Measurements from ENCODE around the gene TMEFF1.

Gene TMEFF1

DNA sequence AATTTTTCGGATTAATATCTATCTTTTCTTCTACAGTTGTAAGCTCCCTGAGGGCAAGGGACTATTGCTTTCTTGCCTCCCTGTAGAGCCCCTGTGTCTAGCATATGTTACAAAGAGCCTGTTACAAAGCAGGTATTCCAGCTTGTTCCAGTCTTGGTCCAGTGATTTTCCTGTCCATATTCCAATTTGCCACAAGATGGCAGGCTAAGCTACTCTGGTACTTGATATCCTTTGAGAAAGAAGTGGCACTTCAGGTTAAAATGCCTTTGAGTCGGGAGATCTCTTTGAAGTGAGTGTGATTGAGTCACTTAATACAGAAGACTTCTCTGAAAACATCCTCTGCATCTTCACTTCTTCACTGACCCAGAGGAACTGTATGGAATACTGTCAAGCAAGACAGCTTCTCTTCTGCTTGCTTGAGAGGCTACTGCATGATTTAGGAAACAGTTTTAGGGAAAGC is 129.4 kb downstream of the TMEFF1 start:
- DNase-seq (ENCODE audit: low read depth in 2 of 2) = no peak

DNA sequence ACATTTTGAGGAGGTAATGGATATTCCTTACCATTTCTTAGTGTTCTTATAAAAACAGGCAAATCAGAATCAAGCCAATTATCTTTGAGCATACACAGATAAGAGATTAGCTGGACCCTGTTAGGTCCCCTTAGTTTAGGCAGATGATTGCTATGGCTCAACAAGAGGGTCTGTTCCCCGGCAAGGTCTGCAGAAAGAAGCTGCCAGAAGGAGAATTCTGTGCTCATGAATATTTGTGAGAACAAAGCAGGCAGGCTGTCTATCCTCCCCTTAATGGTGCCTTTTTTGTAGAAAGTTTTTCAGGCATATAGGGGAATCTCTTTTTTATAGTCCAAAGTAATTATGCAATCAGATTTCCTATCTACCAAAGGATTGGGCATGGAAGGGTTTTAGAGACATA is 132.5 kb downstream of the TMEFF1 start:
- DNase-seq (ENCODE audit: low read depth in 2 of 2) = no peak

DNA sequence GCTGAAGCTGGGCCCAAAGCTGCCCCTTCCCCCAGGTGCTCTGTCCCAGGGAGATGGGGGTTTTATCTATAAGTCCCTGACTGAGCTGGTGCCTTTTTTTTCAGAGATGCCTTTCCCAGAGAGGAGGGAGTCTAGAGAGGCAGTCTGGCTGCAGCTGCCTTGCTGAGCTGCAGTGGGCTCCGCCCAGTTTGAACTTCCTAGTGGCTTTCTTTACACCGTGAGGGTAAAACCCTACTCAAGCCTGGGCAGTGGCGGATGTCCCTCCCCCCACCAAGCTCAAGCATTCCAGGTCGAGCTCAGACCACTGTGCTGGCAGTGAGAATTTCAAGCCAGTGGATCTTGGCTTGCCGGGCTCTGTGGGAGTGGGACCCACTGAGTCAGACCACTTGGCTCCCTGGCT is 146.2 kb downstream of the TMEFF1 start:
- no peak for DNase-seq (ENCODE audit: low read depth in 2 of 2)

DNA sequence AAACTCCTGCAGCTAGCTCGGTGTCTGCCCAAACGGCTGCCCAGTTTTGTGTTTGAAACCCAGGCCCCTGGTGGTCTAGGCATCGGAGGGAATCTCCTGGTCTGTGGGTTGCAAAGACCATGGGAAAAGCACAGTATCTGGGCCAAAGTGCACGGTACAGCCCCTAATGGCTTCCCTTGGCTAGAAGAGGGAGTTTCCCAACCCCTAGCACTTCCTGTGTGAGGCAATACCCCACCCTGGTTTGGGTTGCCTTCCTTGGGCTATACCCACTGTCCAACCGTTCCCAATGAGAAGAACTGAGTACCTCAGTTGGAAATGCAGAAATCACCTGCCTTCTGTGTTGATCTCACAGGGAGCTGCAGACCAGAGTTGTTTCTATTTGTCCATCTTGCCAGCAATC is 146.7 kb downstream of the TMEFF1 start:
- DNase-seq (ENCODE audit: low read depth in 2 of 2) = no peak

DNA sequence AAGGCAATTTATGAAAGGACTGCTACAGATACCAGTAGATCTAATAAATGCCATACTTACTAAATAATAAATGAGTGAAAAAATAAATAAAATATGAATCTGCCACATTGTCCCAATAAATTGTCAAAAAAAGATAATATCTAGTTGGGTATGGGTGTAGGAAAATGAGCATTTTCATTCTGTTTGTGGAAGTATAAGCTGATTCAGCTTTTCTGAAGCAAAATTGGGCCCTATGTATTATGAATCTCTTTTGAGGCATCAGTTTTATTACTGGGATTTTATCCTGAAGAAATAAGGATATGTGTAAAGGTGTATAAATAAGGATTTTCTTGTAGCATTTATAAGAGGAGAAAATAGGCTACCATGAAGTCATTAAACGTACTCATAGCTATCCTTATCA is 151.0 kb downstream of the TMEFF1 start:
- no peak for DNase-seq (ENCODE audit: low read depth in 2 of 2)

DNA sequence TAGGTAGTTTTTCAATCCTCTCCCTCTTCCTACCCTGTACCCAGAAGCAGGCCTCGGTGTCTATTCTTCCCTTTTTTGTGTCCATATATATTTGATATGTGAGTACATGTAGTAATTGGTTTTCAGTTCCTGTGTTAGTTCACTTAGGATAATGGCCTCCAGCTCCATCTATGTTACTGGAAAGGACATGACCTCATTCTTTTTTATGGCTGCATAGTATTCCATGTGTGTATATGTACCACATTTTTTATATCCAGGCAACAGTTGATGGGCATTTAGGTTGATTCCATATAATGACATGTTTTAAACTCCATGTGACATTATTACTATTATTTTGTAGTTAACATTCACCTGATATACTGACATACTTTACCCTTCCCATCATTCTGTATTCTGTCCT is 154.0 kb downstream of the TMEFF1 start:
- DNase-seq (ENCODE audit: low read depth in 2 of 2) = no peak
